GM18868 (cell line): ENCODE measurements around the gene E2F4.

Experiments used
- ATAC-seq: cut with Tn5 transposase; IDR thresholded peaks from one replicate; pipeline ENCODE4 v1.9.1; 2021; ENCODE audit warnings: mild to moderate bottlenecking, moderate library complexity; ENCODE audit not compliant: unreplicated experiment

E2F4 gene

DNA sequence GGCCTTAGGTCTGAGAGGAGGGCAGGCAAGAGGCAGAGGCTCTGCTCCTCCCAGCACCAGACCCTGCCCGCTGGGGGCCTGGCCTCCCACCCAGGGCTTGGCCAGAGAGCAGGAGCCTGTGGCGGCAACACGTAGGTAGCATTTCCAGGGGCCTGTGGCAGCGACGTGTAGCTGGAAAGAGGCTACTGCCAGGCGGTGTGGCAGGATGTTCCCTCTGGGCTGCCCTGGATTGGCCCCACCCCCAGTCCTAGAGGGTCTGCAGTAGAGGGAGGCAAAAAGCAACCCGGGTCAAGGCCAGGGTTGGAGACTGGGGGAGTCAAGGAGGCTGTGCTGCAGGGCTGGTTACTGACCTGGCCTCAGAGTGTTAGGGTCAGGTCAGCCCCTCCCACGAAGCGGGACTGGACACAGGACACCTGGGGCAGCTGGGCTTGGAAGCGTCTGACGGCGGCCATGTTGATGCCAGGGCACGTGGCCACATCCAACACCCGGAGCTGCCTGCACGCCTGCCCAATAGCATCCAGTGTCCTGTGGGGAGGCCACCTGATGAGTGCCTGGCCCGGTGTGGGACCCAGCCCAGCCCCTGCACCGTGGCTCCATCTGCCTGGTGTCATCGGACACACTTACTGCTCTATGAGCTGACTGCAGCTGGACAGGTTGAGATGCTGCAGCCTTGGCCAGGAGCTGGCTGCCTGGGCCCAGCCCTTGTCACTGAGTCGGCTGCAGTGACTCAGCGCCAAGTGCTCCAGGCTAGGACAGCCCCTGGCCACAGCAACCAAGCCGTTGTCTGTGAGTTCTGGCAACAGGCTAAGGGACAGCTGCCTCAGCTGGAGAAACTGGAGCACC, 15.5 kb downstream of the E2F4 start:
- ATAC-seq = no peak

DNA sequence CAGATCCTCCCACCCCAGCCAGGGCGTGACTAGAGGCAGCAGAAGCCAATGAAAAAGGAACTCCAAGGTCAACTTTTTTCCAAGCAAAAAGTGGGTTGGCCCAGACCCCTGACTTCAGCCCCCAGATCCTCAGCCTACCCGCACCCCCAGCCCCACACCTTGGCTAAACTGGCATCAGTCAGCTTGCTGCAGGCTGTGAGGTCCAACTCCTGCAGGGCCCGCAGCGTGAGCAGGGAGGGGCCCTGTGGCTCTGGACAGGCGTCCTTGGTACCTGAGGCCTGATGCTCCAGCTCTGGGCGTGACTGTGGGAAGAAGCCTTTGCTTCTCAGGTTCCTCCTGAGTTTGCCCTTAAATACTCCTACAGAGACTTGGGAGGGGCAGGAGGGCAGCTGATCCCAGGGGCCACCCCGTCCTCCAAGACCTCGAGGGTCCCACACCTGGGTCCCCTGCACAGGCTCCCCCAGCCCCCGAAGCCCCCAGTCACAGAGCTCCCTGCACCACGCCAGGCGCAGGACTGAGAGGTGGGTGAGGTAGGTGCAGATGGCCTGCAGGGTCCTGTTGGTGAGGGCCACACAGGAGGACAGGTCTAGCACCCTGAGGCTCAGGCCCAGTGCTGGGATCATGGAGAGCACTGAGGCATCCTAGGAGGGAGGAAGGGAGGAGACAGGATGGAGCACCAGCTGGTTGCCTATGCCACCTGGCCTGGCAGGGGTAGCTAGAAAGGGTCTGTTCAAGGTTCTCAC, 16.4 kb downstream of the E2F4 start:
- ATAC-seq = no peak

DNA sequence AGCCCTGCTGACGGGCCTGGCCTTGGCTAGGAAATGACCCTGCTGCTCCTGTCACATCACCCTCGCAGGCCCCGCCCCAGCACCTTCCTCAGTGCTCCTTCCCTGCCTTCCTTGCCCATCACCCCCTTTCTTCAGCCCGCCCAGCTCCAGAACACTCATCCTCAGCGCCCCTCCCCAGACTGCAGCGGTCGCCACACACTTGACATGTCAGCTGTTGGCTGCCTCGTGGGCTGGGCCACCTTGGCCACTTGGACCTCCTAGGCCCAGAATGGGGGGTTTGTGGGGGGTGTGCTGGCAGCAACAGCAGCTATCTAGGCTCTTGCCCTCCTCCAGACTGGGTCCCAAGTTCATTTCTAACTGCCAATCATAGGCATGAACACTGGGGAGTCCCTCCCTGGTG, 17.6 kb downstream of the E2F4 start:
- ATAC-seq = no peak

DNA sequence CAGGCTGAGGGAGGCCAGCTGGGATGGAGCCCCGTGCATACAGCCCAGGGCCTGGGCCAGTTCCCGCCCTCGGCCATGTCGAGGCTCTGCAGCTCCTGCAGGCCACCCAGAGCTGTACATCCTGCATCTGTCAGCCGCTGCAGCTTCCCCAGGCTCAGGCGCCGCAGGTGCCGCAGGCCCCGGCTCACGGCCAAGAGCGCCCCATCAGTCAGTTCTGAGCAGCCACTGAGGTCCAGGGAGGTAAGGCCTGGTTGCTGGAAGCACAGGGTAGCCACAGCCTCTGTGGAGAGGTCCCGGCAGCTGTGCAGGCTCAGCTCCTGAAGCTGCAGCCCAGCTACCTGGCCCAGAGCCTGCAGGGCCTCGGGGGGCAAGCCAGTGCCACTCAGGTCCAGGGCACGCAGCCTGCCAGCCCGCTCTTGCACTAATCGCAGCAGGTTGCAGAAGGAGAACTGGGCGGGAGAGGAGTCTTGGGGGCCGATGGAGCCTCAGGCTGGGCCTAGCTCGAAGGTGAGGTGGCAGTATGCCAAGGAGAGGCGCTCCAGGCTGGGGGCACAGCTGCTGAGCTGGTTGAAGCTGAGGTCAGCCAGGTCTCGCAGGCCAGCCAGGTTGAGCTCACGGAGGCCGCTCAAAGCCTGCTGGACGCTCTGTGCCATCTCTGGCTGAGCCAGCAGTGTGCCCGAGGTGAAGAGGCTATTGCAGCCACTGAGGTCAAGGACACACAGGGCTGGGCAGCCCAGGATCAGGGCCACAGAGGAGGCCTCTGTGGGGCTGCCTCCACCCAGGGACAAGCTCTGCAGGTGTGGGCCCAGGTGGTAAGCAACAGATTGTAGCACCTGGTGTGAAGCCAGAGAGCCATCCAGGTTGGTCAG, 18.3 kb downstream of the E2F4 start:
- no peak for ATAC-seq

DNA sequence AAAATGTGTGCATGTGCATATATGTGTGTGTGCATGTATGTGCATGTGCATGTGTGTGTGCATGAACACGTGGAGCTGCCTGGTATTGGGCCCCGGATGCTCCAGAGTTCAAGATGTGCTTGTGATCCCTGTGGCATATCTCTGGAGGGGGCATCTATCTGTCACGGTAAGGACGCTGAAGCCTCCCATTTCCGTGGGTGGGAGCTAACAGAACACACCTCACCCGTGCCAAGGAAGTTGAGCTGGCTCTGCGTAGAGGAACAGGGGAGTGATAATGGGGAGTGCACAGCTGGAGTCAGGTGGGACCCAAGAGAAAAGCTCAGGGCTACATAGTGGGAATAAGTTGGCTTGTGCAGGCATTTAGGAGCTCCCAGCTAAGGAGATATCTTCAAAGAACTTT, 19.7 kb downstream of the E2F4 start:
- no peak for ATAC-seq

DNA sequence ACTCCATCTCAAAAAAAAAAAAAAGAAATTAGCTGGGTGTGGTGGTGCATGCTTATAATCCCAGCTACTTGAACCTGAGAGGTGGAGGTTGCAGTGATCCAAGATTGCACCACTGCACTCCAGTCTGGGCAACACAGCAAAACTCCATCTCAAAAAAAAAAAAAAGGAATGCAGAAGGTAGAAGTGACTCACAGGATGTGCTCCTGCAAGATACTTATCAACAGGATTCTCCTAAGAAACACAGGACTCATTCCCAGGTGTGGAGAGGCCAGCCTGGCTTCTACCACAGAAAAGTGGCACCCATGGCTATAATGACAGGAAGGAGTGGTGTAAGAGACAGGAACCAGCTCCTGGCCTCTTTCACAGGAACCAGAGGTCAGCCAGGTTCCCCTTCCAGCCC, 20.8 kb downstream of the E2F4 start:
- no peak for ATAC-seq

DNA sequence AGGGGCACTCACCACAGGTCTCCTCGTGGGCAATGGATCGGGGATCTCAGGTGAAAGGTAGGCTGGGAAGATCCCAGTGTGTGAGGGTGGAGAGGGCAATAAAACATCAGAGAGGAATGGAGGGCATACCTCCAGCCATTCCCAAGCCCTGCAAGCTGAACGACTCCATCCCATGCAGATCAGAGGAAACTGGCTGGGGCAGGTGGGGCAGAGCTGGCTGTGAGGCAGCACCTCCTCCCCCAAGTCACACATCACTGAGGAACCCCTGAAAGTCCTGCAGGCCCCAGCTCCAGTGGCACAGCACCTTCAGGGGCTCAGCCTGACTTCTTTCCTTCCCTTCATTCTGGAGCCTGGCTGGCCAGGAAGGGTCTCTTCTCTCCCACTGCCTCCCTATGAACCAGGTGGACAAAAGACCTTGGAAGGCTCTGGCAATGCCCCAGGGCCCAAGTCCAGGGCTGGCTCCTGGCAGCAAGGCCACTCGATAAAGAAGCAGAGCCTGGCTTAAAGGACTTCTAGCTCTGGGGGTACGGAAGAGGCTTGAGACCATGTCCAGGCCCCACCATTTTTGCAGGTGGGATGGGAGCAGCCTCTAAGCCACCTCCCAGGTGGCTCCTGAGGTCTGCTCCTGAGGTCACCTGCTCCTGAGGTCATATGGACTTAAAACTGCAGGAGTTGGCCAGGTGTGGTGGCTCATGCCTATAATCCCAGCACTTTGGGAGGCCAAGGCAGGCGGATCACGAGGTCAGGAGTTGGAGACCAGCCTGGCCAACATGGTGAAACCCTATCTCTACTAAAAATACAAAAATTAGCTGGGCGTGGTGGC, 21.5 kb downstream of the E2F4 start:
- ATAC-seq = no peak

DNA sequence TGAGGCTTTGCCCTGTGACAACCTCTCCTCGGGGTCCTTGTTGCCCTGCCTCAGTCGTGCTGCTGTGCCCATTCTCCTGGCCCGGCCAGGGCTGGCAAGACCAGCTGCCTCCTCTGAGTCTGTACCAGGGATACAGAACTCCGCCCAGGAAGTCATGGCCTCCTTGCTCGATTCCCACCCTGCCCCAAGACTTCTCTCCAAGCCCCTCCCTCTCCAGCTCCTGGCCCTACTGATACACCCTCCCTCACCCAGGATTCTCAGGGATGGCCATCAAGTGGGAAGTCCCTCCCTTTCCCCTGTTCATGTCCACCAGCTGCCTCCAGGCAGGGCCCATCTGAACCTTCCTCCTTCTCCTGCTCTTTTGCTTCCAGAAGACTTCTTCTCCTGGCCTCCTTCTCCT, 23.8 kb downstream of the E2F4 start:
- no peak for ATAC-seq

DNA sequence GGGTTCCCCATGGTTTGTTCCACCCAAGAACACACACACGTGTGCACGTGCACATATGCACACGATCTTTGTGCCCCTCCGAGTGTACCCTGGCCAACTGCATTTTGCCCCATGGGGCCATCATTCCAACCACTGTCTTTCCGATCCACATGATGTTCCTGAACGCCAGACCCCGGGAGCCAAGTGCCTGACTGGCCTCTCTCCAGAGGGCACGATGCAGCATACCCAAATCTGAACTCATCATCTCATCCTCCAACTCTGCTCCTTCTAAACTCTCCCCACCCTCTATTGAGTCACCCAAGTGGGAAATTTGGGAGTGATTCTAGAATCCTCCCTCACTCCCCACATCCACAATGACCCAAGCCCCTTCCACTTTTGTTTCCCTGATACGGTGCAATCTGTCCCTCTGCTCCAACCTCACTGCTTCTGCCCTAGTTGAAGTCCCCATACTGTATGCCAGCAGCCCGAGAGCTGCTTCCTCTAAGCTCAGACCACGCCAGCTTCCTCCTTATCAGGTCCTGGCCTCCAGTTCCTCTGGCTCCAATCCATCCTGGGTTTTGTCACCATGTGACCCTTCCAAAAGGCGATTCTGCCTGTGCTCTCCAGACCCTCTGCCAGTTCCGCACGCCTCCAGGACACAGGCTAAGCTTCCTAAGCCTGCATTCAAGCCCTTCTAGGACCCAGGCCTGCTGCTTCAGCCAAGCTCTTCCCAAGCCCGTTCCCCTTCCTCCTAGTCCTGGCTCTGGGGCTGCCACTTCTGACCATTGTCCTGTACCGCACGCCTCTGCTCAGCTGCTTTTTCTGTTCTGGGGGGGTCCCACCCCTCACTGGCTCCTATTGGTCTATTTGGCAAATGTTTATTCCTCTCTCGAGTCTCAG, 24.9 kb downstream of the E2F4 start:
- no peak for ATAC-seq

DNA sequence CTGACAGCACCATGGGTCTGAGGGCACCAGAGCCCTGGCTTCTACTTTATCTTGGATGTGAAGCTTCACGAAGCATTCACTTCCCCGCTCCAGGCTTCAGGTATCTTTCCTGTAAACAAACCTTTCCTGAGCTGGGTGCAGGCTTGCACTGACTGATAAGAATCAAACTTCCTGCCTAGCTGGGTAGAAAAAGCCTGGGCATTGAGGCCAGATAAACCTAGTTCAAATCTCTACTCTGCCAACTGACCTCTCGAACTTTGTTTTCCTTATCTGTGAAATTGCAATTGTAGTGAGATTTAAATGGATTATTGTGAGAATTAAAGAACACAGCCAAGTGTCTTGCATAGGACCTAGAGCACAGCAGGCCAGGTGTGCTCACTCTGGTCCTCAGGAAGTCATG, 32.0 kb downstream of the E2F4 start:
- no peak for ATAC-seq

DNA sequence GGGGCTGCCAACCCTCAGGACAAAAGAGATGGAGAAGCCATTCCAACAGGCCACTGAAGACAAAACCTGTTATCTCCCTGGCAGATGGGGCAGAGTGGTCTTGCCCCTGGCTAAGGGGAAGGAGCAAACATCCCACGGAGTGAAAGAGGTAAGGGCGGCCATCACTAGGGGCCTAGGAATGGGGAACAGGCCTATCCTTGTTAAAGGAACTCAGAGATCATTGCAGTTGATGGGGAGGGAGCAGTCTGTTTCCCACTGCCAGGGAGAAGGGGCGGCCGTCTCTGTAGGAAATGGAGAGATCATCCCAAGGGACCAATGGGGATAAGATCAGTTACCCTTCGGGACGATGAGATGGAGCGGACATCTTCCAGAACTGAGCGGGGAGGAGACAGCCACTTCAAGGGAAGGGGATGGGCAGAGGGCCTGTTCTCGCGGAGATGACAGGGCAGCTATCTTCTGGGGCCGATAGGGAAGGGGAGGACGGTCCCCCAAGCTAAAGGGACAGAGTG, 34.4 kb downstream of the E2F4 start:
- no peak for ATAC-seq

DNA sequence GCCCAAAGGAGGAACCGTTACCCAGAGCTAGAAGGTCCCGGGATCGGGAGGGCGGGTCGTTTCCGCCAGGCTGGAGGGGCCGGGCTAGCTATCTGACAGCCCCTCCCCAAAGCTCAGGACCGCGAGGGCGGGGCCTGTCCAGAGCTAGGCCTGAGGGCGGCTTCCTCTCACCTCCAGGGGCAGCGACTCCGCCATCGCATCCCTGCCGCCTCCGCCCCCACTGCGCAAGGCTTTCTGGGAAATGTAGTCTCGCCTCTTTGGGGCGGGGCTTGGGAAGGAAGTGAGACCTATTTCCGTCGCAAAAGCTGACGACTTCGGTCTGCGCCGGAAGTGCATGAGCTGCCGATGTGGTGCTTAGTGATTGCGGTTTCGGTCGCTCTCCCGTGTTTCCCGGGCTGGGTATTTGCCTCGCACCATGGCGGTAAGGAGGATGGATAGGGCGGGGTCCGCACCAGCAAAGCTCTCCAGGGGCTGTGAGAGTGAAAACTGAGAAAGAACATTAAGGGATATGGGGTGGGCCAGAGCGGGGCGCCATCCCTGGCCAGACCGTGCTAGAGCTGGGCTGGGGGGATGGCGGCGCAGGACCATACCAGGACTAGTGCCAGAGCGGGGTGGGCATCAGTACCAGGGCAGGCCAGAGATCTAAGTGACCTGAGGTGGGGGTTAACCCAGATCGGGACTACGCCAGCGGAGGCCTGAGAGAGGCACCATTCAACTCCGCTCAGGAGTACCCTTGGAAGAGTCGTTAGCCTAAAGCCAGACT, 35.0 kb downstream of the E2F4 start, which contains the start of gene TMEM208:
Gene TMEM208, plus strand, starts transcription at position 327 of the 763 bp plus-strand sequence. Its CDS starts 89 bp downstream, at position 416.
- ATAC-seq = peak; percentile 92

DNA sequence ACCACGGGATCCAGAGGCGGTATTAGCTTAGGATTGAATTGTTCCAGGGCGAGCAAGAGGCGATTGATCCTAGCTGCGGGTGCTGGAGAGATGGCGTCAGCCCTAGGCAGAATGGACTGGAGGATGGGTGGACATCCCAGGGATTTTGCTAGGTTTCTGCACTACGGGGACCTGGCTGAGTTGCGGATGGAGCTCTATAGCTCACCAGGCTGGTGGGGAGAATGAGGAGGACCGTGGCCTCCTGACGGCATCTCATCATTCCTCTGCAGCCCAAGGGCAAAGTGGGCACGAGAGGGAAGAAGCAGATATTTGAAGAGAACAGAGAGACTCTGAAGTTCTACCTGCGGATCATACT, 35.6 kb downstream of the E2F4 start:
- ATAC-seq = no peak

DNA sequence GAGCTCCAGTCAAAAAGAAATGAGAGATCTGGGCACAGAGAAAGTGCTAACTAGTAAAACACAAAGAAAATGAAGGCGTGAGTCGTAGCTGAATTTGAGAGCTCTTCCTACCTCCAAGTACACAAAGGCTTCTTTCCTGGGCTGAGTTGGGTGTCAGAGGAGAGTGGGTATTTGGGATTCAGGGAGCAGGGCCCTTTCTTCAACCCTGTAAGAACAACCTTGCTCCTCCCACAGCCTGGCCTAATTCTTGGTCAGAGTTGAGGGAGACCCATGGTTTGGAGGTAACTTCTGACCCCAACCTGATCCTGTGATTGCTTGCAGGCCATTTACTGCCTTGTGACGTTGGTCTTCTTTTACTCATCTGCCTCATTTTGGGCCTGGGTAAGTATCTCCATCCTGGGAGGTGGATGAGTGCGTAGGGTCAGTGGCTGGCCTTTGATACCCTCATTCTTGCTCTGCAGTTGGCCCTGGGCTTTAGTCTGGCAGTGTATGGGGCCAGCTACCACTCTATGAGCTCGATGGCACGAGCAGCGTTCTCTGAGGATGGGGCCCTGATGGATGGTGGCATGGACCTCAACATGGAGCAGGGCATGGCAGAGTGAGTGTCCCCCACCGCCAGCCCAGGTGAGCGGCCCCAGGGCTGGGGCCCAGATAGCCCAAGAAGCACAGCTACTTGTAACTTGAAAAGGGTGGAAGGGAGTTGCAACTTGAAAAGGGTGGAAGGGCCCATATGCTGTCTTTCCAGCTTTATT, 36.3 kb downstream of the E2F4 start:
- no peak for ATAC-seq

DNA sequence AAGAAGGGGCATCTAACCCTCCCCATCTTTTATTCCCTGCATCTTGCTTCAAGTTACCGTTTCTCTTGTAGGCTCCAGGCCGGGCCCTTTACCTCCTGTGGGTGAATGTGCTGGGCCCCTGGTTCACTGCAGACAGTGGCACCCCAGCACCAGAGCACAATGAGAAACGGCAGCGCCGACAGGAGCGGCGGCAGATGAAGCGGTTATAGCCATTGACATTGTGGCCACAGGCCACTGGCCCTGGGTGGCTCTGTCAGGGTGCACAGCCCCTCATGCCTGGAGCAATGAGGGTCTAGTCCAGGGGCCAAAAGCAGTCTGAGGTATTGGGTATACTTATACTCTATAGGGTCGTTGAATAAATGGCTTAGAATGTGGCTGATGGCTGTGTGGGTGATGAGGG, 37.0 kb downstream of the E2F4 start:
- ATAC-seq = no peak

DNA sequence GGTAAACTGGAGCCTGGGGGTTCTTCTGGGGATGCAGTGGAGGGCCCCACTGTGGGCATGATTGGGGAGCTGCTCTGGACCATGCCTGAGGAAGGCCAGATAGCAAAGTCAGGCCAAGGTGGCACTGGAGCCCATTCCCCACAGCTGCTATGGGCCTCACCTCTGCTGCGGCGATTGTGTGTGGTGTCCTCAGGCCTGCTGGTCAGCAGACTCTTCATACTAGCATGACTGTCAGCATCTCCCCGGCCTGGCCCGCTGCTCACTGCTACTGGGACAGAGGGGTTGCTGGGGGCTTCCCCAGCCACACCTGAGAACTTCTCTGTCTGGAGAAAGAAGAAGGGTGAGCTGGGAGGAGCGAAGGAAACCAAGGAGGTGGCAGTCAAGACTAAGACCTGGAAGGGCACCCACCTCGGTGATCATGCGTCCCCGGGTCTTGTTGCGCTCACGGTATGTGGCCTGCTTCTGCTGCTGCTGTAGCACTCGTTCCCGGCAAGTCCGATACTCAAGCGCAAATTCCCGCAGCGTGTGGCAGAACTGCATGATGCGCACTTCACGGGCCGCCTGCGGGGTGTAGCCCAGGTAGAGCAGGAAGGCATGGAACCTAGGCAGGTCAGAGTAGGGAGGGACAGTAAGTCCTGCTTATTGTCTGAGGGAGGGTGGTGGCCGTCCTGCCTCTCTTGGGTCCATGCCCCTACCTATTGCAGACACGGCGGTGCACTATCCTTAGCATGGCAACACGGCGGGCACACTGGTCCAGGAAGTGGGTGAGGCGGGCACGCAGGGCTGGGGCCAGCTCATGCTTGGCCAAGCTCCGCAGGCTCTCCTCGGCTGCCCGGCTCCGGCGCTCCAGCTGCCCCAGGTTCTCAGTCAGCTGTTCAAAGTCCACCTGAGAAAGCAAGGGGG, 38.2 kb downstream of the E2F4 start:
- no peak for ATAC-seq
